GM23248 (cell line): ENCODE results near the gene PAF1. TPM values are rescaled to one million over a fixed set of nuclear protein-coding genes. Genes with fewer than 3 reads are reported as not detected.

Source experiments
- DNase-seq: peaks from one replicate; pipeline ENCODE4 v3.0.0-alpha.2; 2015
- H2AFZ ChIP-seq: fragments of 200-600 bp; sonication (generic); 2 replicates; pipeline ENCODE4 v1.6.1; 2016; ENCODE audit warnings: antibody characterized with exemption
- H3F3A ChIP-seq: fragments of 200-600 bp; sonication (generic); 2 replicates; pipeline ENCODE4 v1.6.1; 2016; ENCODE audit warnings: mild to moderate bottlenecking, antibody characterized with exemption, mixed run types; ENCODE audit not compliant: insufficient read depth
- H3K27ac ChIP-seq: fragments of 200-600 bp; sonication (generic); 2 replicates; pipeline ENCODE4 v1.5.1; 2016; ENCODE audit warnings: mild to moderate bottlenecking
- H3K27me3 ChIP-seq: fragments of 200-600 bp; sonication (generic); replicated peaks from 2 replicates; pipeline ENCODE4 v1.6.1; 2016; ENCODE audit warnings: mild to moderate bottlenecking; ENCODE audit not compliant: insufficient read depth
- H3K36me3 ChIP-seq: fragments of 200-600 bp; sonication (generic); 2 replicates; pipeline ENCODE4 v1.6.1; 2016; ENCODE audit warnings: low read depth, mild to moderate bottlenecking
- H3K4me1 ChIP-seq: fragments of 200-600 bp; sonication (generic); 2 replicates; pipeline ENCODE4 v1.6.1; 2016; ENCODE audit warnings: mild to moderate bottlenecking; ENCODE audit not compliant: insufficient read depth
- H3K4me2 ChIP-seq: fragments of 200-600 bp; sonication (generic); one replicate; pipeline ENCODE4 v1.6.1; 2016; ENCODE audit warnings: mild to moderate bottlenecking; ENCODE audit not compliant: unreplicated experiment
- H3K4me3 ChIP-seq: fragments of 200-600 bp; sonication (generic); 2 replicates; pipeline ENCODE4 v1.5.1; 2016; ENCODE audit warnings: mild to moderate bottlenecking
- H3K79me2 ChIP-seq: fragments of 200-600 bp; sonication (generic); 2 replicates; pipeline ENCODE4 v1.6.1; 2016; ENCODE audit warnings: mild to moderate bottlenecking; ENCODE audit not compliant: insufficient read depth
- H3K9ac ChIP-seq: fragments of 200-600 bp; sonication (generic); 2 replicates; pipeline ENCODE4 v1.6.1; 2016; ENCODE audit warnings: mild to moderate bottlenecking
- H3K9me2 ChIP-seq: fragments of 200-600 bp; sonication (generic); 2 replicates; pipeline ENCODE4 v1.6.1; 2016; ENCODE audit warnings: mixed run types, mild to moderate bottlenecking, moderate library complexity; ENCODE audit not compliant: insufficient read depth
- H3K9me3 ChIP-seq: fragments of 200-600 bp; sonication (generic); one replicate; pipeline ENCODE4 v1.6.1; 2017; ENCODE audit warnings: low read depth
- H4K20me1 ChIP-seq: fragments of 200-600 bp; sonication (generic); 2 replicates; pipeline ENCODE4 v1.6.0; 2016; ENCODE audit not compliant: insufficient read depth
- EZH2 ChIP-seq: fragments of 200-600 bp; sonication (generic); IDR thresholded peaks from 2 replicates; pipeline ENCODE4 v1.6.1; 2018; ENCODE audit warnings: antibody characterized with exemption, mild to moderate bottlenecking; ENCODE audit not compliant: insufficient read depth, poor library complexity, severe bottlenecking
- EZH2phosphoT487 ChIP-seq: fragments of 200-600 bp; sonication (generic); IDR thresholded peaks from 2 replicates; pipeline ENCODE4 v1.6.1; 2018; ENCODE audit warnings: antibody characterized with exemption, moderate library complexity, mild to moderate bottlenecking, low read depth; ENCODE audit not compliant: insufficient read depth
- WGBS, 2 experiments: methylation state at CpG; one replicate each; pipeline ENCODE4 v1.1.6; 2015 to 2017; ENCODE audit warnings: low lambda C conversion rate in 2 of 2, low coverage in 1 of 2; ENCODE audit errors: missing lambda C conversion rate in 2 of 2; 5-methylcytosine and 5-hydroxymethylcytosine counted together
- in situ Hi-C: fragments of 300-500 bp; cut with MboI; formaldehyde crosslinking; loops from 2 replicates; pipeline ENCODE4 v1.15.0; 2020
- polyA plus RNA-seq: library from polyadenylated mRNA; unstranded; fragments of >200 nt; fragmentation: Nextera tagmentation; extraction: Ambion mirVana; gene quantifications from 2 replicates; pipeline ENCODE4 v1.2.1, GENCODE V29; 2016
- total RNA-seq: library from RNA; depleted of rRNA; stranded (reverse); fragments of >200 nt; shearing (Covaris generic); gene quantifications from 2 replicates; pipeline ENCODE4 v1.2.3, GENCODE V29; 2014

Gene PAF1
- total and polyA plus RNA-seq, 2 experiments from 2014 or later, result 44.2 to 51.2 TPM

DNA sequence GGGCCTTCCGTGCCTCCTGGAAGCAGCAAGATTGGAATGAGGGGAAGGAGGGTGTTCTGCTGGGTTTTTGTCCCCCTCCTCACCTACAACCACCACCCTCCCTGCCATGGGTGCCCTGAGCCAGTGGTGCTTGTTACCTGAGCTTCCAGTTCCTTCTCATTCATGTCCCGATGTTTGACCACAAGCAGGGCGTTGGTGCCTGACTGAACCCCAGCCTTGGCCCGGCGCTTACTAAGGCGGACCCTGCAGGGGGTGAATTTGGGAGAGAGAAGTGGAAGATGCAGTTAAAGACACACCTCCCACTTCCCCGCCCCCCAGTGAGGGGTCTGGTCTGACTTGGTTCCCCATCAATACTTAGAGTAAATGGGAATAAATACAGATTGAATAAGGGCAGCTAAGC is 4.3 kb downstream of the PAF1 start:
- no peak overlapping the region for H3K27ac ChIP-seq
- no peak overlapping the region for H3K4me3 ChIP-seq
- H3K9me2 ChIP-seq, result no peaks in the 10 kb centered on the region
- no peak overlapping the region for H3K4me2 ChIP-seq
- H3K27me3 ChIP-seq, result no peaks in the 10 kb centered on the region
- 85 to 90% methylated on average over 5 to 7 of the region's 7 CpGs for WGBS, 2 experiments
- no peak overlapping the region for H3K9ac ChIP-seq
- no peaks in the 10 kb centered on the region for H3K9me3 ChIP-seq
- H3K4me1 ChIP-seq, result peaks cover 9% of the 10 kb centered on the region; the same call in 1 of the 2 replicates
- in situ Hi-C loops, result no loop called here
- H3K36me3 ChIP-seq, result peaks cover 13% of the 10 kb centered on the region; the same call in 1 of the 2 replicates
- no peak for DNase-seq
- H4K20me1 ChIP-seq, result no peaks in the 10 kb centered on the region
- TF ChIP-seq EZH2phosphoT487 (no peak), EZH2 (no peak)
- peaks cover 24% of the 10 kb centered on the region for H3K79me2 ChIP-seq
- H3F3A ChIP-seq, result peaks cover 15% of the 10 kb centered on the region
- no peak overlapping the region for H2AFZ ChIP-seq

DNA sequence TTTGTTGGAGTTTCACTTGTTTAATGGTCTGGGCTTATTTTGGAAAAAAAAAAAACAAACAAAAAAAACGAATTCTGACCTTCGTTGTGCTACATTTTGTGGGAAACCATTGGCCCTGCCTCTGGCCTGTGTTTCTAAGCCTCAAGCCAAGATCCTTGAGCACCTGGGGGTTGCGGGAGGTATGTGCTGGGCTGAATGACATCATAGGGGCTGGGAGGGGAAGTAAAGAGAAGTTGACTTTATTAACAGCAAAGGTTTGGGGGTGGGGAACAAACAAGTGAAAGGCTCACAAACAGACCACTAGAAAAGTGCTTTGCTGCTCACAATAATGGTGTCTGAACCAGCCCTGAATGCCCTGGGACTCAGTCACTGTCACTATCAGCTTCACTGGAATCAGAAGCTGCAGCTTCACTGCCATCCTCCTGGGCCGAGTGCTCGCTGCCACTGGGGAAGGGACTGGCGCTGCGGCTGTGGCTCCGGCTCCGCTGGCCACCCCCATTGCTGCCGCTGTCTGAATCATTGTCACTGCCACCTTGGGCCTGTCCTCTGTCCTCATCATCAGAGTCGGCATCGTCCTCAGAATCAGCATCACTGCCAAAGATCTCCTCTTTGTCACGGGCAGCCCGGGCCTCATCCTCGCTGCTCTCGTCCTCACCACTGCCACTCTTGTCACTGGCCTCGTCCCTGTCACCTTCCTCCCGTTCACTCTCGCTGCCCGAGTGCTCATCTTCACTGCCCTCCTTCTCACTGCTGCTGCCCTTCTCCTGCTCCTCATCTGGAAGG is 5.1 kb downstream of the PAF1 start:
- H4K20me1 ChIP-seq, result no peaks in the 10 kb centered on the region
- no peak overlapping the region for H3K27ac ChIP-seq
- H3K9me2 ChIP-seq, result no peaks in the 10 kb centered on the region
- H3K9ac ChIP-seq, result no peak overlapping the region
- no peak overlapping the region for H2AFZ ChIP-seq
- no peaks in the 10 kb centered on the region for H3K9me3 ChIP-seq
- H3K79me2 ChIP-seq, result peaks cover 22% of the 10 kb centered on the region
- WGBS, 2 experiments, result 72 to 73% methylated on average over 20 of the region's 20 CpGs
- no peaks in the 10 kb centered on the region for H3K27me3 ChIP-seq
- no peak for DNase-seq
- TF ChIP-seq EZH2phosphoT487, result no peak
- H3K4me1 ChIP-seq, result peaks cover 9% of the 10 kb centered on the region; the same call in 1 of the 2 replicates
- no peak overlapping the region for H3K4me3 ChIP-seq
- H3K36me3 ChIP-seq, result peaks cover 17% of the 10 kb centered on the region; the same call in 1 of the 2 replicates
- peaks cover 18% of the 10 kb centered on the region for H3F3A ChIP-seq
- no peak overlapping the region for H3K4me2 ChIP-seq
- in situ Hi-C loops, result no loop called here

DNA sequence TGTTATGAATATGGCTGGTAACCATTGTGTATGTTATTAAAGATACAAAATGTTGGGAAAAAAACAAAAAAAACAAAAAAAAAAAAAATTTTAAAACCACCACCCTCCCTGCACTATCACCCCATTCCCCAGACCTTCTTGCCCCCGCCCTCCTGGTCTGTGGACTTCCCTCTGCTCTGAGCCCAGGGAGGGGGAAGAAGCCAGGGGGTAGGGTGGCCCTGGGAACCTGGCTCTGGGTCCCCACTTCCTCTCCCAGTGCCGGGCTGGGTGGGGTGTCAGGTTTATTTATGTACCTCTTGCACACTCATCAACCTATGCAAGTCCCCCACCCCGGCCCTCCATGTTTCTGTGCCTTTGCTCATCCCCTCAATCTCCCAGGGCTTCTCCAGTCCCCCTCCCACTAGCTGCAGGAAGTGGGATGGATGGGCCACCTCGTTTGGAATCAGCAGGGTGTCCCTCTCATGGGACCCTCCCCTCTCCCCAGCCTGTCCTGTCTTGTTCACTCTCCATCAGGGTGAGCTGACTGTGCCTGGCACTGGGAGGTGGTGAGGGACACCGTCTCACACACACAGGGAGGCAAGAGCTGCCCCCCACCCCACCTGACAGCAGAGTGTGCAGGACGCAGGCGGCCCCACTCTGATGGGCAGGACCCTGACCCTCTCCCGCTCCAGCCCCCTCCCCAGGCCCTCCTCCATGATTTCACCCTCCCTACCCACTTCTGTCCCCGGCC is 5.9 kb downstream of the PAF1 start:
- H3K4me3 ChIP-seq, result no peak overlapping the region
- TF ChIP-seq EZH2phosphoT487 (no peak), EZH2 (no peak)
- no peaks in the 10 kb centered on the region for H3K9me3 ChIP-seq
- H3K27ac ChIP-seq, result no peak overlapping the region
- no peak overlapping the region for H3K9ac ChIP-seq
- peaks cover 21% of the 10 kb centered on the region for H3K36me3 ChIP-seq
- WGBS, 2 experiments, result 50 to 67% methylated on average over 5 to 9 of the region's 9 CpGs
- peaks cover 14% of the 10 kb centered on the region for H3K79me2 ChIP-seq
- H3K9me2 ChIP-seq, result no peaks in the 10 kb centered on the region
- no peak overlapping the region for H2AFZ ChIP-seq
- DNase-seq, result no peak
- H3K27me3 ChIP-seq, result no peaks in the 10 kb centered on the region
- no peak overlapping the region for H3K4me2 ChIP-seq
- in situ Hi-C loops, result no loop called here
- peaks cover 18% of the 10 kb centered on the region for H3F3A ChIP-seq
- H3K4me1 ChIP-seq, result peaks cover 6% of the 10 kb centered on the region; the same call in 1 of the 2 replicates
- no peaks in the 10 kb centered on the region for H4K20me1 ChIP-seq

DNA sequence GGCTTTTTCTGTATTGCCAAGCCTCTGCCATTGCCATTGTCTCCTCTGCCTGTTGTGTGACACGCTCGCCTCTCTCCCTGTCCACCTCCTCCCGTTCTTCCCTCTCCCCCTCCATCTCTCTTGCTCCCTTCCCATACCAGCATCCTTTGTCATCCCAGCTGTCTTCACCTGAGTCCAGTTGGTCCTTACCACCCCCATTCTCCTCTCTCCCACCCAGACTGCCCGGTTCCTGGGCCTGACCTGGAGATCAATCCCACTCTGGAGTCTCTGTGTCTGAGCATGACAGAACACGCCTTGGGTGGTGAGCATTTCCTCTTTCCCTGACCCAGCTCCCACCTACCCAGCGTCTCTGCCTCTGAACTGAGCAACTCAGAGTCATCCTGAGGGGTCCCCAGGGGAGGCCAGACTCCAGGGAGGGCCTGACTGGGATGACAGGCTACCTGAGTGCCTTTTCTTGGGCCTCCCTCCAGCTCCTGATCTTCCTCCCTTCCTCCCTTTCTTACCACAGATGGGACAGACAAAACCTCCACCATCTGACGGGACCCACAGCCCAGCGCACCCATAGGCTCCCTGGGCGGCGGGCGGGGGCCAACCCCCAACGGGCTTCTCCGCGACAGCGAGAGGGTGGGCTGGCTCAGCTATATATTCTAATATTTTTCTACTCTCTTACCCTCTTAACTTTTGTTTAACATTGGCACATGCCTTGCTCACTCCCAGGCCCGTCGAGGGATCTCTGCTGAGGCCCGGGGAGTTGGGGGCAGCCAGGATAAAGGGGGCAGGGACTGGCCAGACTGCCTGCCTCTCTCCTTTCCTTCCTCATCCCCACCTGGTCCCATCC is 7.7 kb downstream of the PAF1 start:
- Histone ChIP-seq H3K4me2 (no peak overlapping the region), H3F3A (peaks cover 12% of the 10 kb centered on the region), H3K79me2 (no peaks in the 10 kb centered on the region; the same call in 1 of the 2 replicates), H3K9me3 (no peaks in the 10 kb centered on the region), H3K36me3 (peaks cover 39% of the 10 kb centered on the region), H4K20me1 (no peaks in the 10 kb centered on the region), H3K4me3 (no peak overlapping the region), H3K27me3 (no peaks in the 10 kb centered on the region), H2AFZ (no peak overlapping the region), H3K9ac (no peak overlapping the region), H3K4me1 (no peaks in the 10 kb centered on the region), H3K9me2 (no peaks in the 10 kb centered on the region), H3K27ac (no peak overlapping the region)
- TF ChIP-seq EZH2 (no peak), EZH2phosphoT487 (no peak)
- DNase-seq, result no peak
- in situ Hi-C loops, result no loop called here
- 92% methylated on average over 15 to 18 of the region's 18 CpGs for WGBS, 2 experiments
